C4-2B (cell line): ENCODE data around the gene STRN3.

Experiments used
- CTCF ChIP-seq: fragments of 450-650 bp; conservative IDR thresholded peaks from 2 replicates; pipeline ENCODE4 v1.5.1; 2017; ENCODE audit warnings: mild to moderate bottlenecking
- ZFX ChIP-seq: fragments of 450-650 bp; IDR thresholded peaks from 2 replicates; pipeline ENCODE4 v1.6.1; 2017

GRCh38 chr14:30868736-30869135 lies 157.4 kb downstream of the STRN3 start:
- TF ChIP-seq CTCF, result no peak
- TF ChIP-seq ZFX, result no peak
